ENCODE results near the gene MRPL49.

MRPL49 gene

DNA sequence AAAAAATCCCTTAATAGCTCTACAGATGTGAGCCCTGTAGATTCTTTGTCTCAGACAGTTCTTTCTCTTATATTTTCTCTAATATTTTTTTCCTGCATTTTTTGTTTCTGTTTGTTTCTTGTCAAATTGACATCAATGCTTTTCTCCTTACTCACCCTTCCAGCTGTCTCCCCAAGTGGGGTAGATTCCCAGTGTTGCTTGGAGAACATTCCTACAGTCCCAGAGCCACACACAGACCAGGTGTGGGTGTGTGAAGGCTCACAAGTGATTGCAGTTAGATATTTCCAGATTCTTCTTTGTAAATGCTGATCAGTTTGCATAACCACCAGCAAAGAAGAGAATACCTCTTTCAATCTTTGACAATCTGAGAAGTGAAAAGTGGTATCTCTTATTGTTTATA, 18.6 kb upstream of the MRPL49 start:
- no peak for DNase-seq

GRCh38 chr11:65104628-65105027, 17.5 kb upstream of the MRPL49 start:
- no peak for DNase-seq

GRCh38 chr11:65107078-65107477, 15.0 kb upstream of the MRPL49 start:
- no peak for DNase-seq

DNA sequence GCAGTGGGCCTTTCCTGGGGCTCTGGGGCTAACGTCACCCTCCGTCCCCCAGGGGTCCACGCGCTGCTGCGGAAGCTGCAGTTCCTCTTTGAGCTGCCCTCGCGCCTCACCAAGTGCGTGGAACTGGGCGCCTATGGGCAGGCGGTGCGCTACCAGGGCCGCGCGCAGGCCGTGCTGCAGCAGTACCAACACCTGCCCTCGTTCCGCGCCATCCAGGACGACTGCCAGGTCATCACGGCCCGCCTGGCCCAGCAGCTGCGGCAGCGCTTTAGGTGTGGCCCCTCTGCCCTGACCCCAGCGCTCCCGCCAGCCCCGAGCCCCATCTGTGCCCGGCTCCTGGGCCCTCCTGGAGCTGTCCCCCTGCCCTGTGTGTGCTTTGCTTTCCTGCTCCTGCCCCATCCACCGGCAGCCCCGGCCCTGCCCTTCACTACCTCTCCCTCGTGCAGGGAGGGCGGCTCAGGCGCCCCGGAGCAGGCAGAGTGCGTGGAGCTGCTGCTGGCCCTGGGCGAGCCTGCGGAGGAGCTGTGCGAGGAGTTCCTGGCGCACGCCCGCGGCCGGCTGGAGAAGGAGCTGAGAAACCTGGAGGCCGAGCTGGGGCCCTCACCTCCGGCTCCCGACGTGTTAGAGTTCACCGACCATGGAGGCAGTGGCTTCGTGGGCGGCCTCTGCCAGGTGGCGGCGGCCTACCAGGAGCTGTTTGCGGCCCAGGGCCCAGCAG, 14.2 kb upstream of the MRPL49 start:
- no peak for DNase-seq

GRCh38 chr11:65108469-65109123, 13.5 kb upstream of the MRPL49 start:
- no peak for DNase-seq

DNA sequence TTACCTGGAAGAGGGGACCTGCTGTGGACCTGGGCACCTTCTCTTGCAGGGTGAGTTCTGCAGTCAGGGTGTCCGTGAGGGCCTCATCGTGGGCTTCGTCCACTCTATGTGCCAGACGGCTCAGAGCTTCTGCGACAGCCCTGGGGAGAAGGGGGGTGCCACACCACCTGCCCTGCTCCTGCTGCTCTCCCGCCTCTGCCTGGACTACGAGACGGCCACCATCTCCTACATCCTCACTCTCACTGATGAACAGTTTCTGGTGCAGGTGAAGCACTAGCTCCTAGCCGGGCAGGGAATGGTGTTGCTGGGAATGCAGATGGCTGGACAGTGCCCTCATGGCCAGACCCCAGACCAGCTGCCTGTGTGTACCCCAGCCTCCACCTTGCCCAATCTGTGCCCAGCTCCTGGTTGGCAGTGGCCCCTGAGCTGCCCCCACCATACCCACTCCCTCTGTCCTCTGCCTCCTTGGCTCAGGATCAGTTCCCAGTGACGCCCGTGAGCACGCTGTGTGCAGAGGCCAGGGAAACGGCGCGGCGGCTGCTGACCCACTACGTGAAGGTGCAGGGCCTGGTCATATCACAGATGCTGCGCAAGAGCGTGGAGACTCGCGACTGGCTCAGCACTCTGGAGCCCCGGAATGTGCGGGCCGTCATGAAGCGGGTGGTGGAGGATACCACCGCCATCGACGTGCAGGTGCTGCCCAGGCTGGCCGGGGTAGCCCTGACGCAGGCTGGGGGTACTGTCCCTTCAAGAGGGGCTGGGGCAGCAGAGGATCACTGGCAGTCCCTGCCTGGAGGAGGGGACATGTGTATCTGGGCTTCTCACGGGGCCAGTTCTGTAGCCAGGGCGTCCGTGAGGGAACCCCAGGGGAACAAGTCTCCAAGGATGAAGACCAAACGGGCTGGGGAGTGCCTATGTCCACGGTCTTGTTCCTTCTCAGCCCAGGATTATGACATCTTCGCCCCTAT, 12.6 kb upstream of the MRPL49 start:
- DNase-seq = no peak

GRCh38 chr11:65110354-65110861, 11.7 kb upstream of the MRPL49 start:
- DNase-seq = peak; percentile 62 to 69

DNA sequence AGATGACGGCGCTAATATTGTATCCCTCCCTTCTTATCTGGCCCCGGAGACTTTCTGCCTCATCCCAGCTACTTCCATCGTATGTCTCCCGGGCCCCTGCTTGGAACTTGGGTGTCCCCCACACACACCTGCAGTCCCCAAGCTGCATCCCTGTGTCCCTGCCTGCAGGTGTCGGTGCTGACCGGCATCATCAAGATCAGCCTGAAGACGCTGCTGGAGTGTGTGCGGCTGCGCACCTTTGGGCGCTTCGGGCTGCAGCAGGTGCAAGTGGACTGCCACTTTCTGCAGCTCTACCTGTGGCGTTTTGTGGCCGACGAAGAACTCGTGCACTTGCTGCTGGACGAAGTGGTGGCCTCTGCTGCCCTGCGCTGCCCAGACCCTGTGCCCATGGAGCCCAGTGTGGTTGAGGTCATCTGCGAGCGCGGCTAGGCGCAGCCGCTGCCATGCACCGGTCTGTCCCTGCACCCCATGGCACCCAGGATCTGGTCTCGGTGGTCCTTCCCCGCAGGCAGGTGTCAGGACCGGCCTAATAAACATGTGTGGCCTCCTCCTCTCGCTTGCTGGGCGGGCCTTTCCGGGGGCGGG, 10.9 kb upstream of the MRPL49 start:
- no peak for DNase-seq

- peak; percentile 93 to 97 for DNase-seq
Measured at GRCh38 chr11:65111744-65112545, 10.2 kb upstream of the MRPL49 start, which contains the start of gene TM7SF2. TSS of gene TM7SF2 (plus strand) at chr11:65111872. CDS start at chr11:65112016, 144 bp downstream.

DNA sequence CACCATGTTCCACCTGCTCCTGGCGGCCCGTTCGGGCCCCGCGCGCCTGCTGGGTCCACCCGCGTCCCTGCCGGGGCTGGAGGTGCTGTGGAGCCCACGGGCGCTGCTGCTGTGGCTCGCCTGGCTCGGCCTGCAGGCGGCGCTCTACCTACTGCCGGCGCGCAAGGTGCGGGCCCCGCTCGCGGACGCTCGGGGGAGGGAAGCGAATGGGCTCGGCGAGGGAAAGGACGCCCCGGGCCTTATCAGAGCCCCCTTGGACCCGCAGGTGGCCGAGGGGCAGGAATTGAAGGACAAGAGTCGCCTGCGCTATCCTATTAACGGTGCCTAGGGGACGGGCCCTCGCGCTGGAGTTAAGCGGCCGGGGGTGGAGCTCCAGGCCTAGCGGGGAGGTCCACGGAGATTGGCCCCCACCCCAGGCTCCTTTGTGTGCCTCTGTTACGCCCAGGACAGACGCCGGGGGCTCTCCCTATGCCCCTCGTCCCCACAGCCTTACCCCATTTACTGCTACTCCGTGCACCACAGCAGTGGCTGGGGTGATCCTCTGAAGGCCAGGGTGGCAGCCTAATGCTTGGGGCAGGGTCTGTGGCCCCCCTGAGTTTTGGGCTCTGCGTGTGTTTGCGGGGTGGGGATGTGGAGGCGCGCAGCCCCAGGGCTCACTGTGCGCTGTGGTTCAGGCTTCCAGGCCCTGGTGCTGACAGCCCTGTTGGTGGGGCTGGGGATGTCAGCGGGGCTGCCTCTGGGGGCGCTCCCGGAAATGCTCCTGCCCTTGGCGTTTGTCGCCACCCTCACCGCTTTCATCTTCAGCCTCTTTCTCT, 9.4 kb upstream of the MRPL49 start:
- peak; percentile 31 to 38 for DNase-seq

GRCh38 chr11:65113361-65113756, 8.8 kb upstream of the MRPL49 start:
- DNase-seq = peak; percentile 38 to 42

DNA sequence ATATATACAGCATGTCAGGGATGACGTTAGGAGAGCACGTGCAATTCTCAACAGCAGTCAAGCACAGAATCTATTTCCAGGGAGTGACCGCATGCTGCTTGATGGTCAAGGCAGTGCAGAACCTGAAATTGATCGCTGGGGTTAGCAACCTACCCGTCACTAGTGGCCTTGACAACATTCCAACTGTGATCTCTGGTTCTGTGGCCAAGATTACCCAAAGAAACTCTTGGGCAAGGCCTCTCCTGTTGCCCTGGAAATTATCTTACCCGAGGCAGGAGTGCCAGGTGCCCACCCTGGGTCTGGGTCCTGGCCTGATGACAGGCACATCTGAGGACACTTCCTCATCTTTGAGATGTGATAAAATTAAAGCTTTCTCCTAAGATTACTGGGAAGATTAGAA, 8.3 kb upstream of the MRPL49 start:
- DNase-seq = no peak

- no peak for DNase-seq
Measured at GRCh38 chr11:65114538-65115171, 7.5 kb upstream of the MRPL49 start.

GRCh38 chr11:65115361-65116082, 6.6 kb upstream of the MRPL49 start:
- DNase-seq = no peak

DNA sequence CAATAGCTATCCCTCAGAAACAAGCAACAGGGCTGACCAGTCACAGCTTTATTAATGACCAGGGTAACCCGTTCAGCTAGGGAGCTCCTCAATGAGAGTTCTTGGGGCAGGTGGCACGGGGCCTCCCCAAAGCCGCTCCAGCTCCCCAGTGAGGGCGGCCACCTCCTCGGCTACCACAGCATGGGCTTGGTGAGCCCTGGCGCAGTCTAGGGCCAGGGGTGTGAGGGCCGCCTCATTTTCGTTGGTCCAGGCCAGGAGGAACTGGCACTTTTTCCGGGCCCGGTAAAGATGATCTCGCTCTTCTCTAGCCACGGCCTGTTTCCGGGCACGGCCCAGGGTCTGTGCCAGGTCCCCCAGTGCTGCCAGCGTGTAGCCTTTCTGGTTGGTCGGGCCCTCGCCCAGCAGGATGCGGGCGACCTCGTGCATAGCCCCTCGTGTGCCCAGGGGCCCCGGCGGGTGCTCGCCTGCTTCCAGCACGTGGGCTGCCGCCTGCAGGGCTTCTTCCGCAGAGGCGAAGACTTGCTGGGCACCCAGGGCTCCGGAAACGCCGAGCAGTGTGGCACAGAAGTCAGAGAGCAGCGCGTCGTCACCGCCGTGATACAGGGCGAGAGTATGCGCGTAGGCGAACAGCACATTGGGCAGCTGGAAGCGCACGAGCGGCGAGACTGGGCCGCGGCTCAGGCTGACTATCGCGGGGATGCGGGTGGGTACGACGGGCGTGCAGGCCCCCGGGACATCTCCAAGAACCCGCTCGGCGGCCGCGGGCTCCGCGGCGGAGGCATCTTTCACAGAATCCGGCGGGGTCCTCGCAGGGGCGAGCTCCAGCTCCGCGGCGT, 5.5 kb upstream of the MRPL49 start:
- DNase-seq = peak in 1 of 2 experiments; percentile 31

- DNase-seq = peak; percentile 97 to 98
Measured at GRCh38 chr11:65117206-65118096, 4.7 kb upstream of the MRPL49 start, which contains the start of gene ZNHIT2. TSS of gene ZNHIT2 (minus strand) at chr11:65117701. CDS start at chr11:65117653, 48 bp downstream.

DNA sequence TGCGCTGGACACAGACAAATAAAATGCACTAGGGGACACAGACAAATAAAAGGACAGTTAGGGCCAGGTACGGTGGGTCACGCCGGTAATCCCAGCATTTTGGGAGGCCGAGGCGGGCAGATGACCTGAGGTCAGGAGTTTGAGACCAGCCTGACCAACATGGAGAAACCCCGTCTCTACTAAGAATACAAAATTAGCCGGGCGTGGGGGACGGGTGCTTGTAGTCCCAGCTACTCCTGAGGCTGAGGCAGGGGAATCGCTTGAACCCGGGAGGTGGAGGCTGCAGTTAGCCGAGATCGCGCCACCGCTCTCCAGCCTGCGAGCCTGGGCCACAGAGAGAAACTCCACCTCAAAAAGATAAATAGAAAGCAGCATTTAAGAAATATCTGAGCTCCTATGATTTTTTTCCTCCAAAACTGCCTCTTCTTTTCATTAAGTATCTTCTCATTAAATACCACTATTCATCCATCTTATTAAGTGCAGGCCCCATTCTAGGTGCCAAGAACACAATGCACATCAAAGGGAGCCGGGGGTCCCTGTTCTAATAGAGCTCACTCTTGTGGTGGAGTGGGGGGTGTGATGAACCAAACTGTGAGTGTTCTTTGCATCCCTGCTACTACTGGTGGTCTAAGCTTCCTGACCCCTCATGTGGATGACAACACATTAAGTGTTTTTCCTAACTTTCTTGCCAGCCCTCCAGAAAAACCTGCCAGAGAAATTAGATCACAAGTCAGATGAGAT, 3.9 kb upstream of the MRPL49 start:
- no peak for DNase-seq
